MCF 10A (cell line): ENCODE results near the gene GFAP. TPM values are rescaled to one million over a fixed set of nuclear protein-coding genes. Genes with fewer than 3 reads are reported as not detected.

Source experiments
- BruUV-seq: library from RNA; stranded (reverse); fragments of 400-500 nt; replicated peaks from 2 replicates; lab custom pipeline; 2021; lab: Mats Ljungman, UMichigan
- CTCF ChIA-PET: fragments of 300-600 bp; sonication (Branson Sonifier 250); formaldehyde crosslinking; extraction: SDS; loops from one replicate; lab custom pipeline; 2021; ENCODE audit warnings: antibody characterized with exemption, inconsistent platforms; lab: Yijun Ruan, JAX
- POLR2A ChIA-PET: fragments of 300-600, 350-650 bp; sonication (Branson Sonifier 250); formaldehyde crosslinking; extraction: SDS; loops from one replicate; lab custom pipeline; 2020; ENCODE audit warnings: antibody characterized with exemption, inconsistent platforms; lab: Yijun Ruan, JAX
- DNase-seq: peaks from one replicate; pipeline ENCODE4 v3.0.0-alpha.2; 2018; ENCODE audit not compliant: unreplicated experiment
- H3K27ac Mint-ChIP-seq: one replicate; pipeline ENCODE4 v1.8.0; 2022; ENCODE audit warnings: mild to moderate bottlenecking, low read depth, mixed read lengths; ENCODE audit not compliant: unreplicated experiment
- H3K27me3 Mint-ChIP-seq: one replicate; pipeline ENCODE4 v1.8.0; 2022; ENCODE audit warnings: mixed read lengths; ENCODE audit not compliant: insufficient read depth, unreplicated experiment
- H3K36me3 Mint-ChIP-seq: one replicate; pipeline ENCODE4 v1.8.0; 2022; ENCODE audit warnings: mild to moderate bottlenecking, moderate library complexity, mixed read lengths; ENCODE audit not compliant: insufficient read depth, unreplicated experiment
- H3K4me1 Mint-ChIP-seq: one replicate; pipeline ENCODE4 v1.8.0; 2022; ENCODE audit warnings: mixed read lengths; ENCODE audit not compliant: insufficient read depth, unreplicated experiment
- H3K4me3 Mint-ChIP-seq: one replicate; pipeline ENCODE4 v1.8.0; 2022; ENCODE audit warnings: mild to moderate bottlenecking, moderate library complexity, mixed read lengths; ENCODE audit not compliant: unreplicated experiment
- H3K9me3 Mint-ChIP-seq: one replicate; pipeline ENCODE4 v1.8.0; 2022; ENCODE audit warnings: mixed read lengths; ENCODE audit not compliant: unreplicated experiment
- intact Hi-C: fragments of 100-400 bp; cut with micrococcal nuclease; formaldehyde crosslinking; loops from 2 replicates; pipeline ENCODE4 v1.14.1; 2022
- total RNA-seq: library from RNA; stranded (reverse); gene quantifications from 2 replicates; pipeline ENCODE4 v1.2.3, GENCODE V29; 2022
- TF ChIP-seq, protein P1 (sequence below): fragments of 200-600 bp; IDR thresholded peaks from one replicate; pipeline ENCODE4 v1.8.0; 2022; ENCODE audit warnings: antibody characterized with exemption, mild to moderate bottlenecking; ENCODE audit not compliant: unreplicated experiment

GFAP gene
- total RNA-seq, 1 experiment from 2014 or later = not detected

DNA sequence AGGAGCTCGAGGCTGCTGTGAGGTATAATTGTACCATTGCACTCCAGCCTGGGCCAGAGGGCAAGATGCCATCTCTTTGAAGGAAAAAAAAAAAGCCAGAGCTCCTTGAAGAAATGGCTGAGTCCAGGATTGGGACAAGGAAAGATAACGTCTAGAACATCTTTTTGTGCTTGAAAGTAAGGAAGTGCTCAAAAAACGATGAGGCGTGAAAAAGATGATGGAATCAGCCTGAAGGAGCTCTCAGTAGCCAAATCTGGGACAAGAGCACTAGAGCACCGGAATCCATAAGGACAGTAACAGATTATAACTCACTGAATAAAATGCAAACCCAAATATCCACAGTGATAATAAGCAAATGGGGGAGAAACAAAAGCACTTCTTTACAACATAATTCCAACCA lies 38.2 kb downstream of the GFAP start:
- BruUV-seq = no TSS peak
- H3K36me3 Mint-ChIP-seq = peaks cover 84% of the 10 kb centered on the region
- POLR2A ChIA-PET = no interaction called here
- TF ChIP-seq, protein P1, sequence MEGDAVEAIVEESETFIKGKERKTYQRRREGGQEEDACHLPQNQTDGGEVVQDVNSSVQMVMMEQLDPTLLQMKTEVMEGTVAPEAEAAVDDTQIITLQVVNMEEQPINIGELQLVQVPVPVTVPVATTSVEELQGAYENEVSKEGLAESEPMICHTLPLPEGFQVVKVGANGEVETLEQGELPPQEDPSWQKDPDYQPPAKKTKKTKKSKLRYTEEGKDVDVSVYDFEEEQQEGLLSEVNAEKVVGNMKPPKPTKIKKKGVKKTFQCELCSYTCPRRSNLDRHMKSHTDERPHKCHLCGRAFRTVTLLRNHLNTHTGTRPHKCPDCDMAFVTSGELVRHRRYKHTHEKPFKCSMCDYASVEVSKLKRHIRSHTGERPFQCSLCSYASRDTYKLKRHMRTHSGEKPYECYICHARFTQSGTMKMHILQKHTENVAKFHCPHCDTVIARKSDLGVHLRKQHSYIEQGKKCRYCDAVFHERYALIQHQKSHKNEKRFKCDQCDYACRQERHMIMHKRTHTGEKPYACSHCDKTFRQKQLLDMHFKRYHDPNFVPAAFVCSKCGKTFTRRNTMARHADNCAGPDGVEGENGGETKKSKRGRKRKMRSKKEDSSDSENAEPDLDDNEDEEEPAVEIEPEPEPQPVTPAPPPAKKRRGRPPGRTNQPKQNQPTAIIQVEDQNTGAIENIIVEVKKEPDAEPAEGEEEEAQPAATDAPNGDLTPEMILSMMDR = no peak
- CTCF ChIA-PET = interaction anchor here (0.6 to 4.1 kb wide), 9 partner anchors 11 to 310 kb away, joined by 3 to 48 read pairs (median 3); no protein-coding TSS in a partner anchor
- no peak overlapping the region for H3K4me3 Mint-ChIP-seq
- intact Hi-C loops = no loop called here
- no peak overlapping the region for H3K27ac Mint-ChIP-seq
- DNase-seq = no peak
- H3K9me3 Mint-ChIP-seq = no peaks in the 10 kb centered on the region
- H3K27me3 Mint-ChIP-seq = no peaks in the 10 kb centered on the region
- no peaks in the 10 kb centered on the region for H3K4me1 Mint-ChIP-seq

DNA sequence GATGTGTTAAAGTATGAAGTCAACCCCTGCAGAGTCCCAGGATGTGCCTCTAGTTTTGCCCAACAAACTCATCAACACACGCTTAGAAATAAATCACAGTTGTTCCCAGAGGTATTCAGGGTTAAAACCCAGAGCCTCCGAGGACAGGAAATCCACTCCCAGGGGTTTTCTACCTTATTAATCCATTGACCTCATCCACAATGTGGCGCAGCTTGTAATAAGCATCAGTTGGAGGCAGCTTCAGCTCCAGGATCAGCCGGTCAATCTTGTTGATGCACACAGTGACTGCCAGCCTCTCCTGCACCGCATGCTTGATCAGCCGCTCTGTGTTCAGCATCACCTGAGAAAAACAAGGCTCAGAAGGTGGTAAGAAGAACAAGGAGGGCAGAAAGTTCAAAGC lies 39.5 kb downstream of the GFAP start:
- Mint-ChIP-seq H3K4me1 (no peaks in the 10 kb centered on the region), H3K4me3 (no peak overlapping the region), H3K27ac (no peak overlapping the region), H3K27me3 (no peaks in the 10 kb centered on the region), H3K36me3 (peaks cover 83% of the 10 kb centered on the region), H3K9me3 (no peaks in the 10 kb centered on the region)
- no TSS peak for BruUV-seq
- ChIA-PET POLR2A (no interaction called here), CTCF (interaction anchor here (1.1 to 4.1 kb wide), 2 partner anchors 96 to 100 kb away, joined by 5 to 48 read pairs; no protein-coding TSS in a partner anchor)
- TF ChIP-seq, protein P1 = no peak
- DNase-seq = no peak
- intact Hi-C loops = no loop called here

DNA sequence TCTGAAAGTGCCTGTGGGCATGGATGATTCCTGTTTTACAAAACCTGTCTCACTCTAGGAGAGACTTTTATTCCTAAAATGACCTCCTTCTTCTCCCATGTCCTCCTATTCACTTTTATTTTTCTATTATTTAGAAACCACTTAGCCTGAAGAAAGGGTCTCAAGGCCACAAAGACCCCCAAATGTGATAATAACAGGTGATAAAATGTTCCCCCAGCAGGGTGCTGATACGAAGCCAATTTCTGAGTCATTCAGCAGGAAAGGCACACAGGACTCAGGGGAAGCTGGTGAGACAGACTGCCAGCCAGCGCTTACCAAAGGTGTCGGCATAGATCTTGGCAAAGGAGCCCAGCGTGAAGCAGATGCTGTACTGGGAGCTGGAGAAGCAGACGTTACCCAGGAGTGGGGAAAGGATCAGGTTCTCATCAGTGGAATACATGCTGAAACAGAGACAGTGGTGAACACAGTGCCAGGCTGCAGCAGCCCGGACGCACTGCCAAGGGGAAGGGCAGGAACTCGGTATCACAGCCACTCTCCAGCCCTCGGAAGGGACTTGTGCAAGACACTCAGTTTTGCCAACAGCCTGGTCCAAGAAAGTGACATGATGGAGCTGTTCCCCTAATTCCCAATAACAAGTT lies 43.0 kb downstream of the GFAP start:
- Mint-ChIP-seq H3K27ac (no peak overlapping the region), H3K9me3 (no peaks in the 10 kb centered on the region), H3K4me3 (no peak overlapping the region), H3K4me1 (no peaks in the 10 kb centered on the region), H3K27me3 (no peaks in the 10 kb centered on the region), H3K36me3 (peaks cover 77% of the 10 kb centered on the region)
- no TSS peak for BruUV-seq
- intact Hi-C loops = no loop called here
- TF ChIP-seq, protein P1 = no peak
- ChIA-PET POLR2A (no interaction called here), CTCF (no interaction called here)
- DNase-seq = peak; percentile 69

DNA sequence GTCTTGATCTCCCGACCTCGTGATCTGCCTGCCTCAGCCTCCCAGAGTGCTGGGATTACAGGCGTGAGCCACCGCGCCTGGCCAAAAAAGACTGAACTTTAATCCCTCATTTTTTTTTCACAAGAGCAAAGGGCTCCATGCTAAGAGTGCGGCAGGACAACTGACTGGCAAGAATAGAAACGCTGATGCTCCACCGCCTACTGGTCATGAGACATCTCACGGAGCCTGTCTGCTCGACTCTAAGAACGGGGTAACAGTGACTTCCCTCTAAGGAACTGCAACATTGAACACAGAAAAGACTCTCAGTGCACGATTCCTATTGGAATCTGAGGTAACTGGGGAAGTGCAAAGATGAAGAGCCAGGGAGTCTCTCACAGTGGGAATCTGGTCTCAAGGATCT lies 43.7 kb downstream of the GFAP start:
- Mint-ChIP-seq H3K27ac (no peak overlapping the region), H3K27me3 (no peaks in the 10 kb centered on the region), H3K4me3 (no peak overlapping the region), H3K36me3 (peaks cover 77% of the 10 kb centered on the region), H3K9me3 (no peaks in the 10 kb centered on the region), H3K4me1 (no peaks in the 10 kb centered on the region)
- no TSS peak for BruUV-seq
- POLR2A ChIA-PET = interaction anchor here (0.6 to 1.8 kb wide), 2 partner anchors 43 to 279 kb away, joined by 3 to 5 read pairs; no protein-coding TSS in a partner anchor
- CTCF ChIA-PET = interaction anchor here (0.7 to 11.4 kb wide), 3 partner anchors 7 to 94 kb away, joined by 3 to 233 read pairs (median 15); no protein-coding TSS in a partner anchor
- intact Hi-C loops = no loop called here
- DNase-seq = no peak
- TF ChIP-seq, protein P1 = no peak
